ENCODE results near the gene KIAA1614.

The KIAA1614 gene

GRCh38 chr1:180892675-180893074 lies 20.0 kb upstream of the KIAA1614 start:
- H3K4me3 ChIP-seq (ENCODE audit: low read depth in 1 of 5, low read length in 5 of 5), result no peak overlapping the region
- H3K36me3 ChIP-seq (ENCODE audit: control insufficient read depth in 5 of 5, insufficient read depth in 5 of 5, low read length in 5 of 5), result no peaks in the 10 kb centered on the region
- no peak overlapping the region for H3K9ac ChIP-seq (ENCODE audit: low read length in 5 of 5)
- no peaks in the 10 kb centered on the region for H3K9me3 ChIP-seq (ENCODE audit: control insufficient read depth in 5 of 5, low read length in 5 of 5)
- H3K27ac ChIP-seq (ENCODE audit: low read depth, low read length), result no peak overlapping the region
- H3K27me3 ChIP-seq (ENCODE audit: control insufficient read depth in 5 of 5, insufficient read depth in 4 of 5, low read length in 5 of 5), result no peaks in the 10 kb centered on the region
- H3K4me1 ChIP-seq (ENCODE audit: control insufficient read depth in 5 of 5, insufficient read depth in 5 of 5, low read length in 5 of 5), result peaks cover 0 to 6% (median 0%) of the 10 kb centered on the region in 5 donors

- Histone ChIP-seq H3K4me3 (ENCODE audit: low read depth in 1 of 5, low read length in 5 of 5) (no peak overlapping the region), H3K27me3 (ENCODE audit: control insufficient read depth in 5 of 5, insufficient read depth in 4 of 5, low read length in 5 of 5) (no peaks in the 10 kb centered on the region), H3K9ac (ENCODE audit: low read length in 5 of 5) (no peak overlapping the region), H3K9me3 (ENCODE audit: control insufficient read depth in 5 of 5, low read length in 5 of 5) (no peaks in the 10 kb centered on the region), H3K36me3 (ENCODE audit: control insufficient read depth in 5 of 5, insufficient read depth in 5 of 5, low read length in 5 of 5) (no peaks in the 10 kb centered on the region), H3K27ac (ENCODE audit: low read depth, low read length) (no peak overlapping the region), H3K4me1 (ENCODE audit: control insufficient read depth in 5 of 5, insufficient read depth in 5 of 5, low read length in 5 of 5) (peaks cover 3 to 14% (median 8%) of the 10 kb centered on the region in 5 donors)
Measured at GRCh38 chr1:180893614-180894013, 19.1 kb upstream of the KIAA1614 start.

DNA sequence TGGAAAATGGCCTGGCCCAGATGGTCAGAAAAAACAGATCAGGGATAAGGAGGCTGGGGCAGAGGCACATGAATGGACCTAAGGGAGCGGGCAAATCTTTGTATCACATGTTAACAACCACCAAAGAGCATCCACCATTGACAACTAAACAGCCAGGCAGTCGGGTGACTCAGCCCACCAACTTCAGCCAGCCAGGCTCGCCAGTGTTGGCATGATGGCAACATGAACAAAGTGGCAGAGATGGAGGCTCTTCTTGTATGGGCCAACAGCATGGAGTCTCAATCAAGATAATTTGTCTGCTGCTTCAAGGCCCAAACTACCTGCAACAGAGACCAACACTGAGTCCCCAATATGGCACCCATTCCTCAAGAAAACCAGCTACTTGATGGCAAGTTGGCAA lies 16.5 kb upstream of the KIAA1614 start:
- Histone ChIP-seq H3K27ac (ENCODE audit: low read depth, low read length) (no peak overlapping the region), H3K27me3 (ENCODE audit: control insufficient read depth in 5 of 5, insufficient read depth in 4 of 5, low read length in 5 of 5) (no peaks in the 10 kb centered on the region), H3K4me3 (ENCODE audit: low read depth in 1 of 5, low read length in 5 of 5) (no peak overlapping the region), H3K9ac (ENCODE audit: low read length in 5 of 5) (no peak overlapping the region), H3K4me1 (ENCODE audit: control insufficient read depth in 5 of 5, insufficient read depth in 5 of 5, low read length in 5 of 5) (peaks cover 3 to 17% (median 12%) of the 10 kb centered on the region in 5 donors), H3K36me3 (ENCODE audit: control insufficient read depth in 5 of 5, insufficient read depth in 5 of 5, low read length in 5 of 5) (no peaks in the 10 kb centered on the region), H3K9me3 (ENCODE audit: control insufficient read depth in 5 of 5, low read length in 5 of 5) (no peaks in the 10 kb centered on the region)

DNA sequence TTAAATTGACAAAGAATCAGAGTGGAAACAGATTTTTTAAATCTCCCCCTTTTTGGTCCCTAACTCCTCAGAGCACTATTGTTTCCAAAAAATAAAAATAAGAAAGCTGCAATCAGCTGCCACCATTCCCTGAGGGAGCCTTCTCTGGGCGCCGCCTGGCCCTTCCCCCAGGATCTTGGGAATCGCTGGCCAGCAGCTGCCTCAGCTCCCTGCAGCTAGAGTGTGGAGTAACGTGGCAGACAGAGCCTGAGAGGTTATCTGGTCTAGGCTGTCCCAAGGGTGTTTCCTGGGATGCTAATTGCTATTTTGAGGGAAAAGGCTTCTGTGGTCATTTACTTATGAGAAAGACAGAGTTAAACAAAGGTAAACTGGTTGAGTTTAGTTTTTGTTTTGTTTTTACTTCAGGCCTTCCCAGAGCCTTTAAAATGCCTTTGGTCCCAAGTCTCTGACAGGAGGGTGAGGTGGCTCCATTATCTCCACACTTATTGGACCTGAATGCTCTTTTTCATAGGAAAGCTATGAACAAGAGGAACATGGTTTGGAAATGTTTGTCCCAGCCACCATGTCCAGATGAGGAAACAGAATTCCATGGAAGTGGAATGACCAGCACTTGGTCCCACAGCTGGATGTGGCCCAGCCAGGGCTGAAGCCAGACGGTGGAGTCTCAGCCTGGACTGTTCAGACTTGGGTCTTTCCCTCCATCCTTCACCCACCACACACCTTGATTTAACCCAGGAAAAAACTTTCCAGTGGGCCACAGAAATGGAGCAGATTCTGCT lies 14.1 kb upstream of the KIAA1614 start:
- Histone ChIP-seq H3K36me3 (ENCODE audit: control insufficient read depth in 5 of 5, insufficient read depth in 5 of 5, low read length in 5 of 5) (no peaks in the 10 kb centered on the region), H3K27ac (ENCODE audit: low read depth, low read length) (no peak overlapping the region), H3K9ac (ENCODE audit: low read length in 5 of 5) (no peak overlapping the region), H3K4me3 (ENCODE audit: low read depth in 1 of 5, low read length in 5 of 5) (no peak overlapping the region), H3K4me1 (ENCODE audit: control insufficient read depth in 5 of 5, insufficient read depth in 5 of 5, low read length in 5 of 5) (peaks cover 3 to 14% (median 11%) of the 10 kb centered on the region in 5 donors), H3K9me3 (ENCODE audit: control insufficient read depth in 5 of 5, low read length in 5 of 5) (no peaks in the 10 kb centered on the region), H3K27me3 (ENCODE audit: control insufficient read depth in 5 of 5, insufficient read depth in 4 of 5, low read length in 5 of 5) (no peaks in the 10 kb centered on the region)

- Histone ChIP-seq H3K27ac (ENCODE audit: low read depth, low read length) (no peak overlapping the region), H3K4me1 (ENCODE audit: control insufficient read depth in 5 of 5, insufficient read depth in 5 of 5, low read length in 5 of 5) (peaks cover 3 to 12% (median 11%) of the 10 kb centered on the region in 5 donors), H3K36me3 (ENCODE audit: control insufficient read depth in 5 of 5, insufficient read depth in 5 of 5, low read length in 5 of 5) (no peaks in the 10 kb centered on the region), H3K9ac (ENCODE audit: low read length in 5 of 5) (no peak overlapping the region), H3K4me3 (ENCODE audit: low read depth in 1 of 5, low read length in 5 of 5) (no peak overlapping the region), H3K9me3 (ENCODE audit: control insufficient read depth in 5 of 5, low read length in 5 of 5) (no peaks in the 10 kb centered on the region), H3K27me3 (ENCODE audit: control insufficient read depth in 5 of 5, insufficient read depth in 4 of 5, low read length in 5 of 5) (no peaks in the 10 kb centered on the region)
Measured at GRCh38 chr1:180899262-180899661, 13.4 kb upstream of the KIAA1614 start.

DNA sequence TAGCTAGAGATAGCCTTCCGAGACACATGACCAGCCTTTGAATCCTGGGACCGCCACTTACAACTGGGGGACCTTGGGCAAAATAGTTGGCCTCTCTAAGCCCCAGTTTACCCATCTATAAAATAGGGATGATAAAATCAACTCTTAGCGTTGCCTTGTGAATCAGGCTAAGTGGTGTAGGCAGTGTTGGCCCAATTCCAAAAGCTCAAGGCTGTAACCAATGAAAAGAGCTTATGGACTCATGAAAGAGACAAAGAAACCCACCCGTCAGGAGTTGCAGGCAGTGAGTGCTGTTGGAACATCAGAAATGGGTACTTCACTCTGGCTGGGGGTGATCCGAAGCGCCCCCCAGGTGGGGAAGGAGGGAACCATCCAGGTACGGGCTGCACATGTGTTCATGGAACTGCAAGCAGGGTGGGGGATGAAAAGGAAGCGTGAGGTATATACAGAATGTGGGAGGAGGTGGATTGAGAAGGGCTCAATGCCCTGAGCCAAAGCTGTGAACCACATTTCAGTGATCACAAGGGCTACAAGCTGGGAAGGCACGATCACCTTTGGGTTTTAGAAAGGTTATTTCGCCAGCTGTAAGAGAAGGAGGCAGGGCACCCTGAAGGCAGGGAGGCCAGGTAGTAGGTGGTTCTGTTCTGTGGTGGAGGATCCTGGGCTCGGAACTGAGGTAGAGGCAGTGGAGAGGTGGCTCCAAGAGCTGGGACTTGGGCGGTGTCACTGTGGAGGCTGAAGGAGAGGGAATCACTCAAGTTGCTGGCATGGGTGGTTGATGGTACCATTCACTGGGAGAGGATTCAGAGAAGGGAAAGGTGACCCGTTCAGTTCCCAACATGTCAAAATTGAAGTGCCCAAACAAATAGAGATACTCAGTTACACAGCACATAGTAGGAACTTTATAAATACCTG lies 11.4 kb upstream of the KIAA1614 start:
- Histone ChIP-seq H3K9me3 (ENCODE audit: control insufficient read depth in 5 of 5, low read length in 5 of 5) (no peaks in the 10 kb centered on the region), H3K27me3 (ENCODE audit: control insufficient read depth in 5 of 5, insufficient read depth in 4 of 5, low read length in 5 of 5) (no peaks in the 10 kb centered on the region), H3K36me3 (ENCODE audit: control insufficient read depth in 5 of 5, insufficient read depth in 5 of 5, low read length in 5 of 5) (no peaks in the 10 kb centered on the region), H3K4me1 (ENCODE audit: control insufficient read depth in 5 of 5, insufficient read depth in 5 of 5, low read length in 5 of 5) (peaks cover 3 to 12% (median 11%) of the 10 kb centered on the region in 5 donors), H3K4me3 (ENCODE audit: low read depth in 1 of 5, low read length in 5 of 5) (no peak overlapping the region), H3K9ac (ENCODE audit: low read length in 5 of 5) (no peak overlapping the region), H3K27ac (ENCODE audit: low read depth, low read length) (no peak overlapping the region)

DNA sequence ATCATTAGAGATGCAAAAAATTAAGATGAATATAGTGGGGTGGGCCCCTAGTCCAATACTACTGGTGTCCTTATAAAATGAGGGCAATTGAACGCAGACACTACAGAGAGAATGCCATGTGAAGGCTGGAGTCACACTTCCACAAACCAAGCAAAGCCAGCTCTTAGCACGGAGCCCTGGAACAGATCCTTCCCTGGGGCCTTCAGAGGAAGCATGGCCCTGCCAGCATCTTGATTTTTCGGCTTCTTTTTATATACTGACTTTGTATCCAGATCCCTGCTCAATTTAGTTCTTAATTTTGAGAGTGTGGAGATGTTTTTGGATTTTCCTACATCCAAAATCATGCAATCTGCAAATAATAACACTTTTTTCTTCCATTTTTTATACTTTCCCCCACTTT lies 10.2 kb upstream of the KIAA1614 start:
- no peak overlapping the region for H3K27ac ChIP-seq (ENCODE audit: low read depth, low read length)
- H3K4me1 ChIP-seq (ENCODE audit: control insufficient read depth in 5 of 5, insufficient read depth in 5 of 5, low read length in 5 of 5), result peaks cover 3 to 12% (median 11%) of the 10 kb centered on the region in 5 donors
- no peaks in the 10 kb centered on the region for H3K27me3 ChIP-seq (ENCODE audit: control insufficient read depth in 5 of 5, insufficient read depth in 4 of 5, low read length in 5 of 5)
- H3K9ac ChIP-seq (ENCODE audit: low read length in 5 of 5), result no peak overlapping the region
- H3K36me3 ChIP-seq (ENCODE audit: control insufficient read depth in 5 of 5, insufficient read depth in 5 of 5, low read length in 5 of 5), result no peaks in the 10 kb centered on the region
- no peak overlapping the region for H3K4me3 ChIP-seq (ENCODE audit: low read depth in 1 of 5, low read length in 5 of 5)
- H3K9me3 ChIP-seq (ENCODE audit: control insufficient read depth in 5 of 5, low read length in 5 of 5), result no peaks in the 10 kb centered on the region

- H3K27me3 ChIP-seq (ENCODE audit: control insufficient read depth in 5 of 5, insufficient read depth in 4 of 5, low read length in 5 of 5), result no peaks in the 10 kb centered on the region
- H3K9ac ChIP-seq (ENCODE audit: low read length in 5 of 5), result no peak overlapping the region
- H3K4me1 ChIP-seq (ENCODE audit: control insufficient read depth in 5 of 5, insufficient read depth in 5 of 5, low read length in 5 of 5), result no peaks in the 10 kb centered on the region
- no peaks in the 10 kb centered on the region for H3K9me3 ChIP-seq (ENCODE audit: control insufficient read depth in 5 of 5, low read length in 5 of 5)
- H3K27ac ChIP-seq (ENCODE audit: low read depth, low read length), result no peak overlapping the region
- H3K4me3 ChIP-seq (ENCODE audit: low read depth in 1 of 5, low read length in 5 of 5), result no peak overlapping the region
- H3K36me3 ChIP-seq (ENCODE audit: control insufficient read depth in 5 of 5, insufficient read depth in 5 of 5, low read length in 5 of 5), result no peaks in the 10 kb centered on the region
Measured at GRCh38 chr1:180905927-180906326, 6.8 kb upstream of the KIAA1614 start.

GRCh38 chr1:180906511-180906910 lies 6.2 kb upstream of the KIAA1614 start:
- H3K9ac ChIP-seq (ENCODE audit: low read length in 5 of 5), result no peak overlapping the region
- no peak overlapping the region for H3K27ac ChIP-seq (ENCODE audit: low read depth, low read length)
- H3K4me1 ChIP-seq (ENCODE audit: control insufficient read depth in 5 of 5, insufficient read depth in 5 of 5, low read length in 5 of 5), result peaks cover 0 to 4% (median 2%) of the 10 kb centered on the region in 5 donors
- no peaks in the 10 kb centered on the region for H3K27me3 ChIP-seq (ENCODE audit: control insufficient read depth in 5 of 5, insufficient read depth in 4 of 5, low read length in 5 of 5)
- H3K9me3 ChIP-seq (ENCODE audit: control insufficient read depth in 5 of 5, low read length in 5 of 5), result no peaks in the 10 kb centered on the region
- H3K36me3 ChIP-seq (ENCODE audit: control insufficient read depth in 5 of 5, insufficient read depth in 5 of 5, low read length in 5 of 5), result no peaks in the 10 kb centered on the region
- H3K4me3 ChIP-seq (ENCODE audit: low read depth in 1 of 5, low read length in 5 of 5), result no peak overlapping the region
